D721Med (cell line): ENCODE data around the gene TMEM62.
A peak's percentile ranks its signal among the peaks of the same experiment; 100 is the strongest.
"Not testable (repeated sequence)": the region's sequence is repeated elsewhere in the genome, so short reads cannot be mapped to it uniquely, and the experiment has no call there.

ENCODE experiments used
- DNase-seq: peaks from one replicate; pipeline ENCODE4 v3.0.0; 2011; ENCODE audit warnings: low spot score; ENCODE audit not compliant: insufficient read length
- FAIRE-seq: peaks from 2 replicates; lab custom pipeline; 2011; peaks lifted over from hg19 to GRCh38; lab: Jason Lieb, UNC
- TF ChIP-seq, protein P1 (sequence below): IDR thresholded peaks from 2 replicates; pipeline ENCODE4 v1.5.1; 2012; ENCODE audit warnings: mild to moderate bottlenecking, control low read depth; ENCODE audit not compliant: insufficient read depth; ENCODE audit errors: missing control alignments

The TMEM62 gene

DNA sequence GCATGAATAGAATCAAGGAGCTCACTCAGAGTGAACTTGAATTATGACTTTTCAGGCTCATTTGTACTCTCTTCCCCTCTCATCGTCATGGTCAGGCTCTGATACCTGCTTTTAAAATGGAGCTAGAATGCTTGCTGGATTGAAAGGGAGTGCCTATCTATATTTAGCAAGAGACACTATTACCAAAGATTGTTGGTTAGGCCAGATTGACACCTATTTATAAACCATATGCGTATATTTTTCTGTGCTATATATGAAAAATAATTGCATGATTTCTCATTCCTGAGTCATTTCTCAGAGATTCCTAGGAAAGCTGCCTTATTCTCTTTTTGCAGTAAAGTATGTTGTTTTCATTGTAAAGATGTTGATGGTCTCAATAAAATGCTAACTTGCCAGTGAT is 61.4 kb downstream of the TMEM62 start:
- TF ChIP-seq, protein P1, sequence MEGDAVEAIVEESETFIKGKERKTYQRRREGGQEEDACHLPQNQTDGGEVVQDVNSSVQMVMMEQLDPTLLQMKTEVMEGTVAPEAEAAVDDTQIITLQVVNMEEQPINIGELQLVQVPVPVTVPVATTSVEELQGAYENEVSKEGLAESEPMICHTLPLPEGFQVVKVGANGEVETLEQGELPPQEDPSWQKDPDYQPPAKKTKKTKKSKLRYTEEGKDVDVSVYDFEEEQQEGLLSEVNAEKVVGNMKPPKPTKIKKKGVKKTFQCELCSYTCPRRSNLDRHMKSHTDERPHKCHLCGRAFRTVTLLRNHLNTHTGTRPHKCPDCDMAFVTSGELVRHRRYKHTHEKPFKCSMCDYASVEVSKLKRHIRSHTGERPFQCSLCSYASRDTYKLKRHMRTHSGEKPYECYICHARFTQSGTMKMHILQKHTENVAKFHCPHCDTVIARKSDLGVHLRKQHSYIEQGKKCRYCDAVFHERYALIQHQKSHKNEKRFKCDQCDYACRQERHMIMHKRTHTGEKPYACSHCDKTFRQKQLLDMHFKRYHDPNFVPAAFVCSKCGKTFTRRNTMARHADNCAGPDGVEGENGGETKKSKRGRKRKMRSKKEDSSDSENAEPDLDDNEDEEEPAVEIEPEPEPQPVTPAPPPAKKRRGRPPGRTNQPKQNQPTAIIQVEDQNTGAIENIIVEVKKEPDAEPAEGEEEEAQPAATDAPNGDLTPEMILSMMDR = no peak
- DNase-seq = no peak
- no peak for FAIRE-seq

DNA sequence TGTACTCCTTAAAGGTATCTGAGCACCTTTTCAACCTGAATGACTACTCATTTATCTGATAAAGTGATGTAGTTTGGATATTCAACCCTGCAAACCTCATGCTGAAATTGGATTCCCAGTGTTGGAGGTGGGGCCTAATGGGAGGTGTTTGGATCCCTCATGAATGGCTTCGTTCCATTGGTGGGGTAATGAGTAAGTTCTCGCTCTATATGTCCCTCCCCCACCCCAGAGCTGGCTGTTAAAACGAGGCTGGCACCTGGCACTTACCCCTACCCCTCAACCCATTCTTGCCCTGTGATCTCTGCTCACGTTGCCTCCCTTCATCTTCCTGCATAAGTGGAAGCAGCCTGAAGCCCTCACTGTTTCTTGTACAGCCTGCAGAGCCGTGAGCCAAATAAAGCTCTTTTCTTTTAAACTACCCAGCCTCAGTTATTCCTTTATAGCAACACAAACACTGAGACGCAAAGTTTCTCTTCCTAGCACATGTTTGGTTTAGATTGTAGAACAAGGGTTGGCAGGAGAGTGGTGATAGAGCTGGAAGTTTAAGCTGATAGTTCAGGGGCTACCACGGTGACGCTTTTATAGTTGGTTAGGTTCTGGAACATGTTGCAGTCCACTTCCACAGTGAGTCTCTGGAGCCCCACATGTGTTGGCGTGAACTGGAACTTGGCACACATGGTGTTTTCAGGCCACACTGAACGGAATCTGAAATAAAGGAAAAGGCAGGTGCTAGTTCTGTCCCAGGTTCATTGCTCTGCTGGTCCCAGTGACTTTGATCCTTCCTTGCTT is 63.6 kb downstream of the TMEM62 start:
- FAIRE-seq = no peak
- DNase-seq = no peak
- TF ChIP-seq, protein P1 = no peak

DNA sequence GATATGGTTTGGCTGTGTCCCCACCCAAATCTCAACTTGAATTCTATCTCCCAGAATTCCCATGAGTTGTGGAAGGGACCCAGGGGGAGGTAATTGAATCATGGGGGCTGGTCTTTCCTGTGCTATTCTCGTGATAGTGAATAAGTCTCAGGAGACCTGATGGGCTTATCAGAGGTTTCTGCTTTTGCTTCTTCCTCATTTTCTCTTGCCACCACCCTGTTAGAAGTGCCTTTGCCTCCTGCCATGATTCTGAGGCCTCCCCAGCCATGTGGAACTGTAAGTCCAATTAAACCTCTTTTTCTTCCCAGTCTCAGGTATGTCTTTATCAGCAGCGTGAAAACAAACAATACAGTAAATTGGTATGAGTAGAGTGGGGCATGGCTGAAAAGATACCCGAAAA is 64.4 kb downstream of the TMEM62 start:
- not testable (repeated sequence) for DNase-seq, FAIRE-seq

DNA sequence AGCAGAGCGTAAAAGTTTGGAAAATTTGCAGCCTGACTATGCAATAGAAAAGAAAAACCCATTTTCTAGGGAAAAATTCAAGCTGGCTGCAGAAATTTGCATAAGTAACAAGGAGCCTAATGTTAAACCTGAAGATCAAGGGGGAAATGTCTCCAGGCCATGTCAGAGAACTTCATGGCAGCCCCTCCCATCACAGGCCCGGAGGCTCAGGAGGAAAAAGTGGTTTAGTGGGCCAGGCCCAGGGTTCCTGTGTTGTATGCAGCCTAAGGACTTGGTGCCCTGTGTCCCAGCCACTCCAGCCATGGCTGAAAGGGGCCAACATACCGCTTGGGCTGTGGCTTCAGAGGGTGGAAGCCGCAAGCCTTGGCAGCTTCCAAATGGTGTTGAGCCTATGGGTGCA is 65.2 kb downstream of the TMEM62 start:
- FAIRE-seq = not testable (repeated sequence)

DNA sequence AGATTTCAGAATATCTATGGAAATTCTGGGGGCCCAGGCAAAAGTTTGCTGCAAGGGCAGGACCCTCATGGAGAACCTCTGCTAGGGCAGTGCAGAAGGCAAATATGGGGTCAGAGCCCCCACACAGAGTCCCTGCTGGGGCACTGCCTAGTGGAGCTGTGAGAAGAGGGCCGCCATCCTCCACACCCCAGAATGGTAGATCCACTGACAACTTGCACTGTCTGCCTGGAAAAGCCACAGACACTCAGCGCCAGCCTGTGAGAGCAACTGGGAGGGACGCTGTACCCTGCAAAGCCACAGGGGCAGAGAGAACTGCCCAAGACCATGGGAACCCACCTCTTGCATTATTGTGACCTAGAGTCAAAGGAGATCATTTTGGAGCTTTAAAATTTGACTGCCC is 65.6 kb downstream of the TMEM62 start:
- TF ChIP-seq, protein P1 = no peak
- no peak for DNase-seq
- FAIRE-seq = no peak

More for the DNA sequence above, 65.2 kb downstream of the TMEM62 start:
- not testable (repeated sequence) for DNase-seq

DNA sequence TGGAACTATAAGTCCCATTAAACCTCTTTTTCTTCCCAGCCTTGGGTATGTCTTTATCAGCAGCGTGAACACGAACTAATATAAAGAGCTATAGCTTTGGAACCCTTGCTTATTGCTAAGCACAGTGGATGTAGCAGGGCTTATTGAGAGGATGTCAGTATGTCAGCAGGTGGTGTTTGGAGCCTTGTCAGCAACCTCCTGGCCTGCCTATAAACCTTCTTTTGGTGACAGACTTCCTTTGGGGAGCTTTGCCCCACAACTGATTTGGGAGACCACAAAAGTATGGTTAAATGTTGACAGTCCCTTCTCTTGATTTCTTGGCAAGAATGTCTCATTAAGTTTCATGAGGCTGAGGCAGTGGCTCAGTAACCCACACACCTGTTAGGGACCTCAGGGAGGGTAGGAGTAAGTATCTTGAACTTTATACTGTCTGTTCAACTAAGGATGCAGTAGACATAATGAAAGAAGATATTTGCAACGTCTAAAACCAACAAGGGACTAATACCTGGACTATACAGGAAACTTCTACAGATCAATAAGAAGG is 66.6 kb downstream of the TMEM62 start:
- TF ChIP-seq, protein P1 = no peak
- FAIRE-seq (no peak), DNase-seq (no peak)

DNA sequence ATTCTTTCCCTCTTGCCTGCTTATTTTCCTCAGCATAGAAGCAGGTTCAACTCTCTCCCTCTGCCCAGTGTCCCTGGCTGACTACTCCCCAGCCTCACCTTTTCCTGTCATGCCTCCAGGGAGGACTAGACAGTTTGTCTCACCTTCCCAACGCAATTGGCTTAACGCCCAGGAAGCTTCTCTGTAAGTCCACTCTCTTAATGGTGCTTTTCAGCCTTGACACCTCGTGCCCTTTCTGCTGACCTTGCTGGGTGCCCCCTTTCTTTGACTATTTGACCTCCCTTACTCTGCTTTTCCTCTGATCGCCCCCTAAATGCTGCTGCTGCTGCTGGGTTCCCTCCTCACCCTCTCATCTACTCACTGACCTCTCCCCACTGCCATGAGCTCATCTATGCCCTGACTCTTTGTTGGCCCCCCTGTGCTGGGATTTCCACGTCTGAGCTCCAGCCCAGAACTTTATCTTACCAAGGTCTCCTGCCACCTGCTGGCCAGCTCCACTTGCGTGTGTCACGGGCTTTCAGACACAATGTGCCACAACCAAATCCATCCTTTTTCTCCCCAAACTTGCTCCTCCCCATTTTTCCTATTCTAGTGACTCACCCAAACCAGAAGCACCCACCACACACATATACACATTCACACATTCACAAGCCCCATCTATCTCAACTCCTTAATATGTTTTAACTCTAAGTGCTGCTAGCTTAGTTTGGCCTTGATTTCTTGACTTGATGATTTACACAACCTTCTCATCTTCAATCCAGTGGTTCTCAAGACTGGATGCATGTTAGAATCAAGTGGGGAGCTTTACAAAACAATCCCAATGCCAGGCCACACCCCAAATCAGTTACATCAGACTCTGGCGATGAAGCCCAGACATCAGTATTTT is 70.9 kb downstream of the TMEM62 start:
- FAIRE-seq = no peak
- no peak for DNase-seq
- TF ChIP-seq, protein P1 = peak; percentile 47
